ENCODE data around the gene FOXA2.
A peak's percentile ranks its signal among the peaks of the same experiment; 100 is the strongest.
"Not testable (repeated sequence)": the region's sequence is repeated elsewhere in the genome, so short reads cannot be mapped to it uniquely, and the experiment has no call there.

FOXA2 gene

DNA sequence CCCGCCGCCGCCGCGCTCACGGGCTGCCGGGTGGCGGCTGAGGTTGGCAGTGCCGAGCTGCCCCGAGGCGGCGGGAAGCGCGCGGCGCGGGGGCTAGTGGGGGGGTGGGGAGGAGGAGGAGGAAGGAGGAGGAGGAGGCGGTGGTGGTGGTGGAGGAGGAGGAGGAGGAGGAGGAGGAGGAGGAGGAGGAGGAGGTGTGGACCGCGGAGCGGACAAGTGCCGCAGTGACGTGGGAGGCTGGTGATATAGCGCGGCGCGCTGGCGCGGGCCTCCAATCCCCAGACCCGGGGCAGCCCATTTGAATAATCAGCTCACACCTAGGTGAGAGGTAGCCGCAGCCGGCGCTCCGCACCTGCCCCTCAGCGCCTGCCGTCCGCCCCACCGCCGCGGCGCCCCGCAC is at the start of gene FOXA2:
FOXA2 (minus strand) TSS at position 51 of the 400 bp plus-strand sequence. CDS start 294 bp downstream, outside the sequence.
- in situ Hi-C loops (cut with MboI; ENCODE audit: low pct_unique_long_range_greater_than_20kb, low sequenced_read_pairs), result no loop called here

DNA sequence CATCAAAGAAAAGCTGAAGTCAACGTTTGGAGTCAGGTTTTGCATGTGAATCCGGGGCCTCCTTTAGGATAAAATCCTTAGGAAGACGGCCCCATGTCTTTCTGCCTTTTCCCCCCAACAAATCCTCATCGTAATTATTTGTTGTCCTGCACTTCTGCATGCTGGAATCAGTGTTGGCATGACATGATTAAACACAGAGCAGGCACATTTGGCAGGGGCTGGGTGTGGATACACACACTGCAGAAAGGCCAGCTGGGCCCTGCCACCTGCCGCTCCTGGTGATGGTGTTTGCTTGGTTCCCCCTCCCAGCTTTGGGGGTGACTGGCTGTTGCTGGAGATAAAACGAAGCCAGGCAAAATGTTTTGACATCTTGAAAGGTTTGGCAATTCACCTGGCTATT is 46.3 kb upstream of the FOXA2 start:
- in situ Hi-C loops (cut with MboI; ENCODE audit: low pct_unique_long_range_greater_than_20kb, low sequenced_read_pairs), result no loop called here
- DNase-seq, result no peak

More for the DNA sequence above, at the start of gene FOXA2:
- no peak for DNase-seq

DNA sequence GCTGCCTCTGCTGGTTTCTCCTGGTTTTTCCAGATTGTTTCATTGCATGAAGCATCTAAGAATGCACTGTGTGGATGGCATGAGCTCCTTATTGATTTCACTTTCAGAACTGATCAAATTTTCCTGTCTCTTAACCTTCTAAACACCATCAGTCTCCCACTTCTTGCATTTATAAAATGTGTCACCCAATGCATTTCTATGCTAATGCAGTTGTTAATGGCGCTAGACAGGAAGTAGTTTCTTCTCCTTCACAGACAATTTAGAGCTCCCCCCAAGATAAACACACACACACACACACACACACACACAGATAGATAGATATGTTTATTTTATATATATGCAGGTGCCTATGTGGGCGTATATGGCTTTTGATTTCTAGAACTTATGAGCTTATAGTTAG is 45.6 kb upstream of the FOXA2 start:
- DNase-seq, result no peak
- in situ Hi-C loops (cut with MboI; ENCODE audit: low pct_unique_long_range_greater_than_20kb, low sequenced_read_pairs), result no loop called here

DNA sequence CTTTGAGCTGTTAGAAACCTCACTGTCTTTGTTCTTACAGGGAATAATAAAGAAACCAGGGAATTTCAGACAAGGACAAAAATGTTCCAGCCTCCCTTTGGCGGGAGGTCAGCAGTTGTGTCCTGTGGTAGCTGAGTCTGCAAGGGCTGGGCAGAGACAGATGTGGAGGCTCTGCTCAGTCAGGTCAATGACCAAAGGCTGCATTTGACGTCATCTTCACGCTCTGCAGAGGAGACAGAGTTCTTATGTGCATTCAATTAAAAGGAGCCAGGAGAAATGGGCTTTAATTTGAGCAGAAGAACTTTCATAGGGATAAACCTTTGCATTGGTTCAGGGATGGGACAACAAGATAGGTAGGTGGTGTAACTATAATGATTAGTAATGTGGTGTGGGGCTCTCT is 45.1 kb upstream of the FOXA2 start:
- in situ Hi-C loops (cut with MboI; ENCODE audit: low pct_unique_long_range_greater_than_20kb, low sequenced_read_pairs), result no loop called here
- no peak for DNase-seq

- DNase-seq, result no peak
- in situ Hi-C loops (cut with MboI; ENCODE audit: low pct_unique_long_range_greater_than_20kb, low sequenced_read_pairs), result no loop called here
These were observed 42.1 kb upstream of the FOXA2 start for GRCh38 chr20:22626496-22626895.

DNA sequence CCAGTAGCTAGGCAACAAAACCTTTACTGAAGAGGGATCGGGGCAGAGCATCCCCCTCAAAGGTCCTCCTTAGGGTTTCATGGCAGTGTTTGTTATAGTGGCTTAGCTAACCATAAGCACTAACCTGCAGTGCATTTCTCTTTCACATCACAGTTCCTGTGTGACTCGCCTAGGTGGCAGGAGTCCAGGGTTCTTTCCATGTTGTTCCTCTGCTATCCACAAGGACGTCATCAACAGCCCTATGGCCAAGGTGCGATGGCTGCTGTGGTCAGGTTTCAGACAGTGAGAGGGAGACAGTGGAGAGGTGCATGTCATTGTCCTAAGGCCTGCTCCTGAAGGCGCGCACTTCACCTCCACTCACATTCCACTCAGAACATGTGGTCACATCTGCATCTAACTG is 38.8 kb upstream of the FOXA2 start:
- in situ Hi-C loops (cut with MboI; ENCODE audit: low pct_unique_long_range_greater_than_20kb, low sequenced_read_pairs), result no loop called here
- no peak for DNase-seq

DNA sequence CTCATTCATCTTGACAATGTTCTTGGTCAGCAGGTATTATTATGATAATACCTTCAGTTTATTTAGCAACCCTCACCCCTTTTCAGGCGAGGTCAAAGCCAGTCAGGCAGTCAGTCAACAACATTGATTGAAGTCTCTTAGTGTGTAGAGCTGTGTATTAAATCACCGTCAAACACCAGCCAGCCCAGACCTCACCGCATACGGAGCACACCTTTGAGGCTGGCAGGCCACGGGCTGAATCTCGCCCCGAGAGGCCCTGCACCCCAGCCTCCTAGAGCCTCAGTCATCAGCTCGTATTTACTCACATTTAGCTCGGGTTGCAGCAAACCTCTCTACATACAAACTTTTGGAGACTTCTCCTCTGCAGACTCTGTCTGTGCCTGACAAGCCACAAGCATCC is 36.0 kb upstream of the FOXA2 start:
- in situ Hi-C loops (cut with MboI; ENCODE audit: low pct_unique_long_range_greater_than_20kb, low sequenced_read_pairs), result no loop called here
- DNase-seq, result no peak

DNA sequence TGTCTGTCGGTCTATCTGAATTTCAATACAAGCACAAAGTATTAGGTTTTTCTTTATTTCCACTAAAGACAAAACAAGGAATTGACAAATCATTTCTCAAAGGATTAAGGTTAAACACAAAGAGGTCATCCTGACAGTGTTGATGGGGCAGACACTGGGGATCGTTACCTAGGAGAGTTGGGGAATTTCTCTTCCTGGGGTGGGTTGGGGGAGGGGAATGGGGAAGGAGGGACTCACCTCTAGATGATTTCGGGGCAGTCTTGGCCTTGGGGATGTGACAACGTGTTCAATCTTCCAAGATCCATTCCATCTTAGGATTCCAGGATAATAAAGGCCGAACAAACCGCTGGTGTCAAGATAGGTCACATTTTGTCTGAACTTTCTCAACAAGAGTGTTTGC is 35.4 kb upstream of the FOXA2 start:
- in situ Hi-C loops (cut with MboI; ENCODE audit: low pct_unique_long_range_greater_than_20kb, low sequenced_read_pairs), result no loop called here
- DNase-seq, result no peak

DNA sequence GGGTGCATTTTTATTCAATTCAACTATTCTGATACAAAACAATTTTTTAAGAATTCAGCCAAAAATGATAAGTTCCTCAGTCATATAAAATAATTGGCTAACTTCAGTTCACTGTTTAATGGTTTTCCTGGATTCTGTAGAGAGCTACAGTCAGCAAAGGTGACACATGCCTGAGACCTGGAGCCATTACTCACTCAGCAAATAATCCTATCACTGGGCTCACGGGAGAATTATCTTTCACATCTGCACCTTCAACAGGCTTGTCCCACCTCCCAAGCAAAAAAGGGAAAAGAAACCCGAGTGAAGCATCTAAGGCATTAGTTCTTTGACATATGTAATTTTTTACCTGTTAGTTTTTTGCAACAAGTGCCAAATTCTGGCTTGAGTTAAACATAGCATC is 34.9 kb upstream of the FOXA2 start:
- in situ Hi-C loops (cut with MboI; ENCODE audit: low pct_unique_long_range_greater_than_20kb, low sequenced_read_pairs), result no loop called here
- no peak for DNase-seq

DNA sequence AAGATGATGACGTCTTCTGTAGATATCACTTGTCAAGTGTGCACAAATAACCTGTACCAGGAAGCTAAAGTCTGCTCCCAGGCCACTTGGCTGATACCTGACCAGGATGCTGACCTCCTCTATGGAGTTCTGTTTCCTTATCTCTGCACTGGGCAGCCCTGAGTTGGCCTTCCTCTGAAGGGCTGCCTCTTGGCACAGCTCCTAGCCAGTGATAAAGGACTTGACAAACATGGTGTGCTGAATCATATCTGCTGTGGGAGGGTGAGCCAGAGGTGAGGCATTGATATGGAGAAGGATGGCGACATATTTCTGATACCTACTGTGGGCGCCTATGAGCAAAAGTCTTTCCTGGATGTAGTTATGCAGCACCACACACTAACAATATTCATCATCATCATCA is 32.8 kb upstream of the FOXA2 start:
- DNase-seq, result no peak
- in situ Hi-C loops (cut with MboI; ENCODE audit: low pct_unique_long_range_greater_than_20kb, low sequenced_read_pairs), result no loop called here

GRCh38 chr20:22616551-22616950 is 32.2 kb upstream of the FOXA2 start:
- in situ Hi-C loops (cut with MboI; ENCODE audit: low pct_unique_long_range_greater_than_20kb, low sequenced_read_pairs), result no loop called here
- DNase-seq, result no peak

GRCh38 chr20:22615425-22615824 is 31.1 kb upstream of the FOXA2 start:
- DNase-seq, result no peak
- in situ Hi-C loops (cut with MboI; ENCODE audit: low pct_unique_long_range_greater_than_20kb, low sequenced_read_pairs), result no loop called here

DNA sequence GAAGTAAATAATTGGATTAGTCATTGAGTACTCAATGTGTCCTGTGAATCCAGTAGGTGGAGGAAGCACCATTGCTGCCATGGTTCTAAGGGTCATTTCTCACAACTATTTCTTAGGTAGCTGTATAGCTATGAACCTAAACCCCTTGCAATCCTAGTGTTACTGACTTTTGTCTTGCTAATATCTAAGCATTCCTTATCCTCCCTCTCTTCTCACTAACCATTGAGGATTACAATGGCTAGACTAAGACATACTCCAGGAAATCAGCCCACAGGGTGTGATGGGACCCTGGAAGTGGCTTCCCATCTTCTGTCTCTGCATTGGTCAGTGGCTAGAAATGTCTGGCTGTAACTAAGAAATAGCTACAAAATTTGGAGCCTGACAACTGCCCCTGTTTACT is 27.3 kb upstream of the FOXA2 start:
- in situ Hi-C loops (cut with MboI; ENCODE audit: low pct_unique_long_range_greater_than_20kb, low sequenced_read_pairs), result no loop called here

GRCh38 chr20:22607695-22608094 is 23.3 kb upstream of the FOXA2 start:
- in situ Hi-C loops (cut with MboI; ENCODE audit: low pct_unique_long_range_greater_than_20kb, low sequenced_read_pairs), result no loop called here
- no peak for DNase-seq

More for the DNA sequence above, 27.3 kb upstream of the FOXA2 start:
- no peak for DNase-seq

DNA sequence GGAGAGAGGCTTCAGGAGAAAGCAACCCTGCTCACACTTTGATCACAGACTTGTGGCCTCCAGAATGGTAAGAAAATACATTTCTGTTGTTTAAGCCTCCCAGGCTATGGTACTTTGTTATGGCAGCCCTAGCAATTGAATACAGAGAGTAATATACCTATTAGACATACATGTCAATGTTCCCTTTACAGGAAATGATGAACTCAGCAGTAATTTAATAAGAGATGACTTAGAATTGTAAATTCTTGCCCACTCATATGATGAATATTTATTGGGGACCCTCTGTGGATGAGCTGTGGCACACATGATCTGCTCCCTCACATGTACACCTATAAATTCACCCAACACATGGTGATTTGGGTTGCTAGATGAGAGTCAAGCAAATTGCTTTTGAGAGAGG is 20.4 kb upstream of the FOXA2 start:
- no peak for DNase-seq
- in situ Hi-C loops (cut with MboI; ENCODE audit: low pct_unique_long_range_greater_than_20kb, low sequenced_read_pairs), result no loop called here

- in situ Hi-C loops (cut with MboI; ENCODE audit: low pct_unique_long_range_greater_than_20kb, low sequenced_read_pairs), result no loop called here
- DNase-seq, result no peak
These were observed 17.2 kb upstream of the FOXA2 start for GRCh38 chr20:22601361-22602141.

GRCh38 chr20:22599258-22599657 is 14.9 kb upstream of the FOXA2 start:
- DNase-seq; in situ Hi-C loops (cut with MboI; ENCODE audit: low pct_unique_long_range_greater_than_20kb, low sequenced_read_pairs): not testable (repeated sequence)

- no peak for DNase-seq
- in situ Hi-C loops (cut with MboI; ENCODE audit: low pct_unique_long_range_greater_than_20kb, low sequenced_read_pairs), result no loop called here
These were observed 12.9 kb upstream of the FOXA2 start for GRCh38 chr20:22597303-22597702.

- in situ Hi-C loops (cut with MboI; ENCODE audit: low pct_unique_long_range_greater_than_20kb, low sequenced_read_pairs), result no loop called here
- DNase-seq, result no peak
These were observed 6.3 kb upstream of the FOXA2 start for GRCh38 chr20:22590662-22591061.

GRCh38 chr20:22586645-22587310 is 2.4 kb upstream of the FOXA2 start:
- in situ Hi-C loops (cut with MboI; ENCODE audit: low pct_unique_long_range_greater_than_20kb, low sequenced_read_pairs), result no loop called here
- peak; percentile 9 for DNase-seq
